Suprapubic skin (tissue), 3 donors: ENCODE measurements around the gene RSPO4.

Source experiments
- POLR2A ChIP-seq, 2 donors: fragments of 450-650 bp; IDR thresholded peaks; one replicate each; pipeline ENCODE4 v1.6.1; 2017; ENCODE audit warnings: antibody characterized with exemption in 2 of 2, mild to moderate bottlenecking in 2 of 2, moderate library complexity in 2 of 2
- TF ChIP-seq, protein P1 (sequence below), 2 donors: fragments of 200-600 bp in 1 of 2; fragments of 450-650 bp in 1 of 2; sonication (generic) in 1 of 2; IDR thresholded peaks; one replicate each; pipeline ENCODE4 v1.5.1; 2016 to 2019; ENCODE audit warnings: antibody characterized with exemption in 2 of 2, mild to moderate bottlenecking in 1 of 2, moderate library complexity in 1 of 2

DNA sequence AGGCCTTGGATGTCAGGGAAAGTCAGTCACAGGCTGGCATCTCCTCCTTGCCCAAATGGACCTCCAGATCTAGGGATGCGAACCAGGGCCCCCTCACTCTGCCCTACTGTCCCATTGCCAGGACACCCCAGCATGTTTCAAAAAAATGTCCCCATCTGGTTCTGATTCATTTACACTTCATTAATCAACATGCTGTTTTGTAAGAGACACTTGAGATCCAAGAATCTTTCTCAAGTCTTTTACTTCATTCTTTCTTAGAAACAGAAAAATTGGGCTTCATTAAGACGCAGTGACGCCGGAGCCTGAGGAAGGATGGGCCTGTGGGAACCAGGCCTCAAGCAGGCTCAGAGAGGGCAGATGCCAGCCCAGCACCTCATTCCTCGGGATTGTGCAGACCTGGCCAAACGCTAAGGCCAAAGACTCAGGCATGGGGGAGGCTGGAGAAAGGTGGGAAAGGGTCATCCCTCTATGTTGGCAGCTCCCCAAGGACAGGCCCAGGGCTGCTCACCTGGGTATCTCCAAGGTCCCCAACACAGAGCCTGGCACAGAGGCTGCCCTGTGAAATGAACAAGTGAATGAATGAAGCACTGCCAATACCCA is 3.8 kb downstream of the RSPO4 start:
- TF ChIP-seq, protein P1, sequence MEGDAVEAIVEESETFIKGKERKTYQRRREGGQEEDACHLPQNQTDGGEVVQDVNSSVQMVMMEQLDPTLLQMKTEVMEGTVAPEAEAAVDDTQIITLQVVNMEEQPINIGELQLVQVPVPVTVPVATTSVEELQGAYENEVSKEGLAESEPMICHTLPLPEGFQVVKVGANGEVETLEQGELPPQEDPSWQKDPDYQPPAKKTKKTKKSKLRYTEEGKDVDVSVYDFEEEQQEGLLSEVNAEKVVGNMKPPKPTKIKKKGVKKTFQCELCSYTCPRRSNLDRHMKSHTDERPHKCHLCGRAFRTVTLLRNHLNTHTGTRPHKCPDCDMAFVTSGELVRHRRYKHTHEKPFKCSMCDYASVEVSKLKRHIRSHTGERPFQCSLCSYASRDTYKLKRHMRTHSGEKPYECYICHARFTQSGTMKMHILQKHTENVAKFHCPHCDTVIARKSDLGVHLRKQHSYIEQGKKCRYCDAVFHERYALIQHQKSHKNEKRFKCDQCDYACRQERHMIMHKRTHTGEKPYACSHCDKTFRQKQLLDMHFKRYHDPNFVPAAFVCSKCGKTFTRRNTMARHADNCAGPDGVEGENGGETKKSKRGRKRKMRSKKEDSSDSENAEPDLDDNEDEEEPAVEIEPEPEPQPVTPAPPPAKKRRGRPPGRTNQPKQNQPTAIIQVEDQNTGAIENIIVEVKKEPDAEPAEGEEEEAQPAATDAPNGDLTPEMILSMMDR (IDR thresholded peaks at IDR 0.05): no peak
- no peak for TF ChIP-seq POLR2A (IDR thresholded peaks at IDR 0.05)
